Stimulated activated CD8-positive, alpha-beta memory T cell treated with anti-CD3 and anti-CD28 coated beads, Interleukin-2, amount 100 ng/mL, for 1 hour (primary cell): ENCODE data around the gene CAD.
"Not testable (repeated sequence)": the region's sequence is repeated elsewhere in the genome, so short reads cannot be mapped to it uniquely, and the experiment has no call there.

Experiments
- DNase-seq, 2 donors: peaks; one replicate each; pipeline ENCODE4 v3.0.0-alpha.2; 2020; ENCODE audit warnings: low read depth in 2 of 2

CAD gene

GRCh38 chr2:27256855-27257454 is 39.8 kb downstream of the CAD start:
- DNase-seq, result no peak

DNA sequence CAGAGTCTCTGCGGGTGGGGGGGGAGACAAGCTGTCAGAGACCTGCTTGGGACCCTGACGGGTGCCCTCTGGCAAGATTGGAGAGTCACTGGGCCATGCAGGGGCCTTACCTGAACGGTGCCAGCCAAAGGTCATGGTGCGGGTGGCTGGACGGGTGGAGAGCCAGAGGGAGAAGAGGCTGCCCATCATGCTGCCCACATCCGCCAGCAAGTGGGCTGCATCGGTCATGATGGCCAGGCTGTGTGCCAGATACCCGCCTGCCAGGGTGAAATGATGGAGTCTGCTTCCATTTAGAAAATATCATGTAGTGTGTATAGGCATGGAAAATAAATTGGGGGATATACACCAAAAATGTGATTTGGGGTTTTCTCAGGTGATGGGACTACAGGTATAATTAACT is 40.9 kb downstream of the CAD start:
- no peak for DNase-seq

GRCh38 chr2:27261241-27261925 is 44.2 kb downstream of the CAD start:
- DNase-seq, result no peak

DNA sequence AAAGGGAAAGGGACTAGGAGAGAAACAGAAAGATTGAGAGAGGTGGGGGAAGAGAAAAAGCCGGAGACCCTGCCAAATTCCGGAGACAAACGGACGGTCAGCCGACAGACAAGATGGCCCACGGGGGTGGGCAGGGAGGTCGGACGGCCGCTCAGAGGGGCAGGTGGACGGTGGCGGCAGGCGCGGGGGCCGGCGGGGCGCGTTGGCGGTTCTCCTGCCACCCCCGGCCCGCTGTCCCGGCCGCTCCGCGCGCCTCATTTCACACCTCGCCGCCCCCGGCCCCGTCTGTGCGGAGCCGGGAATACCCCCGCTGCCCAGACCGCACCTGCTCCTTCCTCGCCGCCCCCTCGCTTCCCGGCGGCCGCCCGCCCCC is 44.7 kb downstream of the CAD start:
- no peak for DNase-seq

DNA sequence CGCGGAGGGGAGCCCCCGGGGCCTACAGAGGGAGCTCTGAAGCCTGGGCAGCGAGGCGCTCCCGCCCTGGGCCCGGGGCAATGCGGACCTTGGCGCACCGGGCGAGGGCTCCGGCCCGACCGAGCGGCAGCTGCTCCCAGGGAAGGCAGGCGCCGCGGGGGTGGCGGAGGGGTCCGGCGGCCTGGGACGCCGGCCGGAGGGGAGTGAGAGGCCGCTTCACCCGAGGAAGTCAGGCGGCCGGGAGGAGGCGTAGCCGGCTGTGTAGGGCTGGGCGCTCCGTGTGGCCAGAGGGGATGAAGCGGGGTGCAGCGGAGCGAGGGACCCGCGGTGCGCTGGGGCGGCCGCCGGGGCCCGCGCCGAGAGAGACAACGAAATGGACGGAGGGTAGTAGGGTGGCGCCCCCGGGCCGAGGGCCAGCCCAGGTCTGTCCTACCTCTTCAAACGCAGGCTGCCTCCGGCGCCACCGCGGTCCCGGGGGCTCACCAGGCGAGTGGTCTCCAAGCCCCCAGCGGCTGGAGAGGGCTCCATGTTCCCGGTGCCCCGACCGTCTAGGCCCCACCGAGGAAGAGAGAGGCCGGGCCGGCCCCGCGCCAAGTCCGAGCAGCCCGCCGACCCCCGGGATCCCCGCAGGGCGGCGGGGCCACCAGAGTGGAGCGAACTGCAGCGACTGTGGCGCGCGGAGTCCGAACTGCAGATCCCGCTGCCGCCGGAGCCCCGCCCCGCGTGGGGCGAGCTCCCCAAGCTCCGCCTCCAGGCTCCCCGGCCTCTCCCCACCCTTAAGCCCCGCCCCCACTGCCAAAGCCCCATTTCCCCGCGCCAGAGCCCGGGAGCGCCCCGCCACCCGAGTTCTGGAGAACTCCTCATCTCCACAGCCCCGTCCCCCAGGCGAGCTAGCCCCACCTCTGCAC is 45.5 kb downstream of the CAD start, which contains the start of gene SLC30A3:
Gene SLC30A3 (minus strand): TSS at position 669 of the 908 bp plus-strand sequence. CDS start 141 bp downstream, at position 528.
- DNase-seq, result peak; percentile 32 to 51

- DNase-seq, result no peak
Measured at GRCh38 chr2:27263287-27264252, 46.4 kb downstream of the CAD start.

GRCh38 chr2:27264253-27264752 is 47.1 kb downstream of the CAD start:
- no peak for DNase-seq

- peak; percentile 35 to 46 for DNase-seq
Measured at GRCh38 chr2:27264753-27265535, 47.8 kb downstream of the CAD start.

DNA sequence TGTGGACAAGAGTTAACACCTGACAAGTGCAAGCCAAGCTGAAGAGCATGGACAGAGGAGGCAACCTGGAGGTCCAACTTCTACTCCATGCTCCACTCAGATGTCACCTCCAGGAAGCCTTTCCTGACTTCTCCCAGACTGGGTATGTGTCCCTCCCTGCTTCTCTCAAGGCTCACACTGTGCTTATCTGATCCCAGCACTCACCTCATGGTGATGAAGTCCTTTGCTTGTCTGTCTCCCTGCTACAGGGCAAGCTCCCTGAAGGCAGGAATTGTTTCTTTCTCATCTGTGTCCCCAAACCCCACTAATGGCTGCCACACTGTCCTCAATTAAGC is 48.3 kb downstream of the CAD start:
- no peak for DNase-seq

- DNase-seq, result not testable (repeated sequence)
Measured at GRCh38 chr2:27268296-27268695, 51.1 kb downstream of the CAD start.

DNA sequence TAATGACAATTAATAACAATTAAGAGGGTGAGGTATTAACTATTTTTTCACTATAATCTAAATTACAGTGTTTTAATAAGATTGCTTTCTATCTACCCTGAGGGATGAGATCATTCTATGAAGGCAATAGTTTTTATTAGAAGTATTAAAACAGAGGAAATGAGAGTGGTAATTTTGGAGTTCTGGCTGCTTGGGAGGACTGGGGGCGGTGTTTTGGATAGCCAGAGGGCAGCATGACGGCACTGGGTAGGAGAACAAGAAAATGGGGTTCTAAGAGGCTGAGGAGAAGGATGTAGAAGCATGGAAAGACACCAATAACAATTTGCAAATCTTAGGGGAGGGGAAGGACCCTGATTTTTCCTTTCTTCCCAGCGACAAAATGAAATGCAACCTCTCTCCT is 53.0 kb downstream of the CAD start:
- DNase-seq, result no peak

DNA sequence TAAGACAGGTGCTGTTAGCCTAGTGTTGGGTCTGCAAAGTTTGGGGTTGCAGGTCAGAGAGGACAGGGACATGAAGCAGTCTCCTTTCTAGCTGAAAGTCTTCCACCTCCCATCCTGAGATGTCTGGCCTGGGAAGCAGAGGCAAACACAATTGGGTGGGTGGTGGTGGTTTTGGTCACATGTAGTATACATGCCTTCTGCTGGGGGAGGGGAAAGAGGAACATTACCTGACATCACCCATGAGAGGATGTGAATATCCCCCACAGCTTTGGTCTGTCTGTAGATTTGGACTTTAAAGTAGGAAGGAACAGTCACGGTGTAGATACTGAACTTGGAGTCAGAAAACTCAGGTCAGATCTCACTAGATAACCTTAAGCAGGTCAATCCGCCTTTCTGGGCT is 53.5 kb downstream of the CAD start:
- no peak for DNase-seq

DNA sequence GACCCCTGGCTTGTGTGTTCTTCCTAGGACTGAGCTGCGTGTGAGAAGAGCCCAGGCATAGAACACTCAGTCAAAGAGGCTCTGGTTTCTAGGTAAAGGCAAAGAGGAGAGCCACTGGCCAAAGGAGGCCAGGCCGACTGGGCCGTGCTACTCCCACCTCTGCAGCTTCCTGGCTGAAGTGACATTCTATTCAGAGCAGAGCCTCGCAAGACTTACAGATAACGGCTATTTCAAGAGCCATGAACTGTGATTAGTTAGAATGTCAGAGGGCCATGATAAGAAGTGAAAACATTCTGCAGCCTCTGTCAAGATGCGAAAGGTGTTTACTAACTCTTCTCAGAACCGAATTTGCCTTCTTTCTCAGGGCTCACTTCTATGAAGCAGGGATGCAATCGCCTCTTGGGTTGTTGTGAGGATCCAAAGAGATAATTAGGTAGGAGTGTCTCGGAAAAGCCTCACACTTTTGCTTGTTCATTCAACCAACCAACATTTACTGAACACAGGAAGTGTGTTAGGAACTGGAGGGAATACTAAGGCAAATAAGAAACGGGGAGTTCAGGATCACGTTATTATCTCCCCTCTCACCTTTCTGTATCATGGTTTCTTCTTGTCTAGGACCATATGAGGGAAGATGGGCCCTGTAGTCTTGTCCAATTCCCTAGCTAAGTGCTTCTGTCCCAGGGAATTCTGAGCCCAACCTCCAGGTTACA is 54.6 kb downstream of the CAD start:
- DNase-seq, result no peak

DNA sequence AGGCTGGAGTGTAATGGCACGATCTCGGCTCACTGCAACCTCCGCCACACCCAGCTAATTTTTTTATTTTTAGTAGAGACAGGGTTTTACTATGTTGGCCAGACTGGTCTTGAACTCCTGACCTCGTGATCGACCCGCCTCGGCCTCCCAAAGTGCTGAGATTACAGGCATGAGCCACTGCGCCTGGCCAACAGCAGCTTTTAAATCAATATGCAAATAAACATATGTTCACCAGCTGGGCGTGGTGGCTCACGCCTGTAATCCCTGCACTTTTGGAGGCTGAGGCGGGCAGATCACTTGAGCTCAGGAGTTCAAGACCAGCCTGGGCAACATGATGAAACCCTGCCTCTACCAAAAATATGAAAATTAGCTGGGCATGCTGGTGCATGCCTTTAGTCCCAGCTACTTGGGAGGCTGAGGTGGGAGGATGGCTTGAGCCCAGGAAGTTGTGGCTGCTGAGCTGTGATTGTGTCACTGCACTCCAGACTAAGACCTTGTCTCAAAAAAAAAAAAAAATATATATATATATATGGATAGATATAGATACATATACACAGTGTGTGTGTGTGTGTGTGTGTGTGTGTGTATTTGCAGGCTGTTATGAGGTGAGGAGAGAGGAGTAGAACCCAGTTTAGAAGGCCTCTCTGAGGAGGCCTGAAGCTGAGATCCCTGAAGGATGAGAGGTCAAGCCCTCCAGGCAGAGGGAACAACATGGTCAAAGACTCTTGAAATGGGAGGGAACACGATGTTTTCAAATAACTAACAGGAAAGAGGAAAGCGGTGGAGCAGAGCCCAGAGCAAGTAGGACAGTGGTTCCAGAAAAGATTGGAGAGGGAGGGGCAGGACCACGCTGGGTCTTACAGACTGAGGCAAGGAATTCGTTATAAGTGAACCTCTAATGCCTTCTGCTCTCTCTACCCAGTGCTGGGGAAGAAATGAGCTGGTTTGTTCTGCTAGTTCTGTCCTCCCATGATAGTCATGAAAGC is 55.7 kb downstream of the CAD start:
- not testable (repeated sequence) for DNase-seq

DNA sequence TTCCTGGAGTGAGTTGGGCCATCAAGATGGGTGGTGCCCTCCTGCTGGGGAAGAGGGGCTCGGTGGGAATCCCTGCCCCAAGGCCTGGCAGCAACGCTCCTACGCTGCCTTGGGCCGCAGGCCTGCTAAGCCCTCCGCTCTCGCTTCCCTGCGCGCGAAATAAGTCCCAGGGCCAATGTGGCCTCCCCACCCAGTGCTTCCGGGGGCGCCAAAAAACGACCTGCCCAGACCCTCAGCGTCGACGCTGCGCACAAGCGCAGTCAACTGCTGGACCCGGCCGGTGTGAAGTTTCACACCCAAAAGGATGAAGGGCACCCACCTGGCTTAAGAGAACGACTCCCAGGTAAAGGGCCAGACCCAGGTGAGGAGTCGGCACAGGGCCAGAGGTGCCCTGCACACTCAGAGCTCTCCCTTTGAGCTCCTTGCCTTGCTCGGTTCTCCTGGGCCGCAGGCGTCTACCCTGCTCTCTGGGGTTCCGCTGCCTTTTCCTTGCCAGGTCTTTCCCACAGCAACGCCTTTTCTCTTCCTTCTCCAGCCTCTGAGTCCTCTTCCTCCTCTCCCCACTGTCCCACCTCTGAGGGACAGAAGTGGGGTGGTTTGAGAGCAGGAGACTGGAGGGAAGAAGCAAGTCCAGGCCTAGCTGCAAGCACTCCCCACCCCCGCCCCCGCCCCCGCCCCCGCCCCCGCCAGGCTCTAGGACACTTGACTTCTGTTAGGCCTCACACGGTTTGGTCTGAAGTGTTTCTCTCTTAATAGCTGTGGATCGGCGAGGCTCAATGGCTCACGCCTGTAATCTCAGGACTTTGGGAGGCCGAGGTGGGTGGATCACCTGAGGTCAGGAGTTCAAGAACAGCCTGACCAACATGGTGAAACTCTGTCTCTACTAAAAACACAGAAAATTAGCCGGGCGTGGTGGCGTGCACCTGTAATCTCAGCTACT is 58.3 kb downstream of the CAD start, which contains the start of gene DNAJC5G:
Gene DNAJC5G (plus strand): TSS at position 223 of the 940 bp plus-strand sequence. CDS start 1,296 bp downstream, outside the sequence.
- no peak for DNase-seq

DNA sequence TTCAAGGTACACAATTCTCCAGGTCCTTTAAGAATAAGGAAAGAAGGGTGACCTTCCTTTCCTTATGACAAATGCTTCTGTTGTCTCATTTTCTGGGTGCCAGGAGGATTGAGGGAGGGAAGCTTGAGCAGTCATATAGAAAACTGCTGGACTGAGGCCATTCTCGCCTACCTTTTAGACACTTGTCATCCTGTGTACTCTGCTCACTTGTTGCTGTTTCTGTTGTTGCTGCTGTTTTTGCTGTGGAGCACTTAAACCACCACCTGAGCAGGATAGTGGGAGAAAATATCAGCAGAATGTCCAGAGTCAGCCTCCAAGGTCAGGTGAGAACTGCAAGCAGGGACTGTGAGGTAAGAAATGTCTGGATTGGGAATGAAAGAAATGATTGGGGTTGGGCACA is 60.8 kb downstream of the CAD start:
- no peak for DNase-seq

- DNase-seq, result no peak
Measured at GRCh38 chr2:27280826-27281225, 63.7 kb downstream of the CAD start.
